HL-60 (cell line): ENCODE data around the gene CPED1.

Source experiments
- DNase-seq, 2 experiments: peaks; one replicate each; pipeline ENCODE4 v3.0.0-alpha.2; 2010 to 2020; ENCODE audit warnings: low read depth in 1 of 2, low spot score in 1 of 2
- H3K27ac ChIP-seq: fragments of 250-450 bp; sonication (Bioruptor Pico); replicated peaks from 2 replicates; pipeline ENCODE4 v1.5.1; 2020; ENCODE audit warnings: mild to moderate bottlenecking, moderate library complexity
- H3K27me3 ChIP-seq: fragments of 250-450 bp; sonication (Bioruptor Pico); 2 replicates; pipeline ENCODE4 v1.5.1; 2021; ENCODE audit warnings: mild to moderate bottlenecking, moderate library complexity; ENCODE audit not compliant: insufficient read depth, poor library complexity, severe bottlenecking
- H3K4me3 ChIP-seq: replicated peaks from 2 replicates; pipeline ENCODE4 v1.5.1; 2011; ENCODE audit warnings: mild to moderate bottlenecking, control low read depth, low read length; ENCODE audit not compliant: insufficient read depth
- GABPA ChIP-seq: IDR thresholded peaks from 2 replicates; pipeline ENCODE4 v1.6.1; 2012; ENCODE audit warnings: low read depth
- POLR2AphosphoS5 ChIP-seq: IDR thresholded peaks from 2 replicates; pipeline ENCODE4 v1.6.1; 2012; ENCODE audit warnings: low read depth
- SPI1 ChIP-seq: IDR thresholded peaks from 2 replicates; pipeline ENCODE4 v1.6.1; 2012; ENCODE audit warnings: low read depth, mild to moderate bottlenecking, borderline replicate concordance
- TF ChIP-seq, protein P1 (sequence below): IDR thresholded peaks from one replicate; pipeline ENCODE4 v1.5.1; 2011; ENCODE audit warnings: low read length, control low read depth, inconsistent platforms; ENCODE audit not compliant: insufficient read depth
- TF ChIP-seq, protein P2 (sequence below): IDR thresholded peaks from 2 replicates; pipeline ENCODE4 v1.6.1; 2012; ENCODE audit warnings: low read depth; ENCODE audit not compliant: insufficient replicate concordance

The CPED1 gene

DNA sequence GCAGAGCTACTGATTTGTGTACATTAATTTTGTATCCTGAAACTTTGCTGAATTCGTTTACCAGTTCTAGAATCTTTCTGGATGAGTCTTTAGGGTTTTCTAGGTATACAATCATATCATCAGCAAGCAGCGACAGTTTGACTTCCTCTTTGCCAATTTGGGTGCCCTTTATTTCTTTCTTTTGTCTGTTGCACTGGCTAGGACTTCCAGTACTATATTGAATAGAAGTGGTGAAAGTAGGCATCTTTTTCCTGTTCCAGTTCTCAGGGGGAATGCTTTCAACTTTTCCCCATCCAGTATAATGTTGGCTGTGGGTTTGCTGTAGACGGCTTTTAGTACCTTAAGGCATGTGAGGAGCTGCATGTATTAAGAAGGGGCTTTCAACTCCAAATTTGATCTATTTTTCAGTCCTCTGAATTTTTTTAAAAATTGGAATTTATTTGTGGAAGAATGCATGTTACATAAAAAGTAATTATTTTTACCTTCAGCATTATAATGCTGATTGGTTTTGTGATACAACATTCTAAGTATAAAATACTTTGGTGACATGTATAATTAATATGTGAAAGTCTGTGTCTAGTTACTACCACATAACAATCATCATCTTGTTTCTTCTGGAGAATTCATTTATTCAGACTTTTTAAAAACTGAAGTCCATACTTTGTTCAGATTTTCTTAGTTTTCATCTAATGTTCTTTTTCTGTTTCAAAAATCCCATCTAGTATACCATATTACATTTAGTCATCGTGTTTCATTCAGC, 49.6 kb downstream of the CPED1 start:
- no peak overlapping the region for H3K4me3 ChIP-seq
- no peaks in the 10 kb centered on the region for H3K27me3 ChIP-seq
- TF ChIP-seq, protein P1, sequence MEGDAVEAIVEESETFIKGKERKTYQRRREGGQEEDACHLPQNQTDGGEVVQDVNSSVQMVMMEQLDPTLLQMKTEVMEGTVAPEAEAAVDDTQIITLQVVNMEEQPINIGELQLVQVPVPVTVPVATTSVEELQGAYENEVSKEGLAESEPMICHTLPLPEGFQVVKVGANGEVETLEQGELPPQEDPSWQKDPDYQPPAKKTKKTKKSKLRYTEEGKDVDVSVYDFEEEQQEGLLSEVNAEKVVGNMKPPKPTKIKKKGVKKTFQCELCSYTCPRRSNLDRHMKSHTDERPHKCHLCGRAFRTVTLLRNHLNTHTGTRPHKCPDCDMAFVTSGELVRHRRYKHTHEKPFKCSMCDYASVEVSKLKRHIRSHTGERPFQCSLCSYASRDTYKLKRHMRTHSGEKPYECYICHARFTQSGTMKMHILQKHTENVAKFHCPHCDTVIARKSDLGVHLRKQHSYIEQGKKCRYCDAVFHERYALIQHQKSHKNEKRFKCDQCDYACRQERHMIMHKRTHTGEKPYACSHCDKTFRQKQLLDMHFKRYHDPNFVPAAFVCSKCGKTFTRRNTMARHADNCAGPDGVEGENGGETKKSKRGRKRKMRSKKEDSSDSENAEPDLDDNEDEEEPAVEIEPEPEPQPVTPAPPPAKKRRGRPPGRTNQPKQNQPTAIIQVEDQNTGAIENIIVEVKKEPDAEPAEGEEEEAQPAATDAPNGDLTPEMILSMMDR, result no peak
- TF ChIP-seq POLR2AphosphoS5, result no peak
- TF ChIP-seq SPI1, result no peak
- no peak for TF ChIP-seq GABPA
- TF ChIP-seq, protein P2, sequence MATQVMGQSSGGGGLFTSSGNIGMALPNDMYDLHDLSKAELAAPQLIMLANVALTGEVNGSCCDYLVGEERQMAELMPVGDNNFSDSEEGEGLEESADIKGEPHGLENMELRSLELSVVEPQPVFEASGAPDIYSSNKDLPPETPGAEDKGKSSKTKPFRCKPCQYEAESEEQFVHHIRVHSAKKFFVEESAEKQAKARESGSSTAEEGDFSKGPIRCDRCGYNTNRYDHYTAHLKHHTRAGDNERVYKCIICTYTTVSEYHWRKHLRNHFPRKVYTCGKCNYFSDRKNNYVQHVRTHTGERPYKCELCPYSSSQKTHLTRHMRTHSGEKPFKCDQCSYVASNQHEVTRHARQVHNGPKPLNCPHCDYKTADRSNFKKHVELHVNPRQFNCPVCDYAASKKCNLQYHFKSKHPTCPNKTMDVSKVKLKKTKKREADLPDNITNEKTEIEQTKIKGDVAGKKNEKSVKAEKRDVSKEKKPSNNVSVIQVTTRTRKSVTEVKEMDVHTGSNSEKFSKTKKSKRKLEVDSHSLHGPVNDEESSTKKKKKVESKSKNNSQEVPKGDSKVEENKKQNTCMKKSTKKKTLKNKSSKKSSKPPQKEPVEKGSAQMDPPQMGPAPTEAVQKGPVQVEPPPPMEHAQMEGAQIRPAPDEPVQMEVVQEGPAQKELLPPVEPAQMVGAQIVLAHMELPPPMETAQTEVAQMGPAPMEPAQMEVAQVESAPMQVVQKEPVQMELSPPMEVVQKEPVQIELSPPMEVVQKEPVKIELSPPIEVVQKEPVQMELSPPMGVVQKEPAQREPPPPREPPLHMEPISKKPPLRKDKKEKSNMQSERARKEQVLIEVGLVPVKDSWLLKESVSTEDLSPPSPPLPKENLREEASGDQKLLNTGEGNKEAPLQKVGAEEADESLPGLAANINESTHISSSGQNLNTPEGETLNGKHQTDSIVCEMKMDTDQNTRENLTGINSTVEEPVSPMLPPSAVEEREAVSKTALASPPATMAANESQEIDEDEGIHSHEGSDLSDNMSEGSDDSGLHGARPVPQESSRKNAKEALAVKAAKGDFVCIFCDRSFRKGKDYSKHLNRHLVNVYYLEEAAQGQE, result no peak
- no peak for DNase-seq
- no peak overlapping the region for H3K27ac ChIP-seq

DNA sequence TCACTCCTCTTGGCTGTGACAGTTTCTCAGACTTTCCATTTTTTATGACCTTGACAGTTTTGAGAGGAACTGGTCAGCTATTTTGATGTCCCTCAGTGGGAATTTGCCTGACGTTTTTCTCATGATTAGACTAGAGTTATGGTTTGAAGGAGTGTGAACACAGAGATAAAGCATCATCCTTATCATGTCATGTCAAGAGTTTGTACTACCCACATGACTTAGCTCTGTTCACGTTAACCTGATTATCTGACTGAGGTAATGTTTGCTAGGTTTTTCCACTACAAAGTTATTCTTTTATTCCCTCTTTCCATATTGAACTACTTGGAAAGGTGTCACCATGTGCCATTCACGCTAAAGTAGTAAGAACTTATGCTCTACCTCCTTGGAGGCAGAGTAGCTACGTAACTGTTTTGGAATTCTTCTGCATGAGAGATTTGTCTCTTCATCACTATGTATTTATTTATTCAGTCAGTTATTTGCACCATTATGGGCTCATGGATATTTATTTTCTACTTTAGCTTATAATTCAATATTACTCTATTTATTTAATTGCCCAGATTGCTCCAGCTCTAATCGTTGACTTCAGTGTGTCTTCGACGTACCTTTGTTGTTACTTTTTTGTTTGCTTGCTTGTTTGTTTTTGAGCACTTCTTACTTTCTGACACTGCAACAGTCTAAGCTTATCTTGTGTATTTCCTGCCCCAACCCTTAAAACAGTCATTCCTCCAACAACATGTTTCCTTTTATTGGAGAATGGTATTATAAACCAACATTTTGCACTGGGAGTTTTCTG, 50.4 kb downstream of the CPED1 start:
- no peak for DNase-seq
- Histone ChIP-seq H3K27me3 (no peaks in the 10 kb centered on the region), H3K4me3 (no peak overlapping the region), H3K27ac (no peak overlapping the region)
- TF ChIP-seq GABPA (no peak), POLR2AphosphoS5 (no peak)
- TF ChIP-seq, protein P1, result no peak
- TF ChIP-seq, protein P2, result no peak

- no peaks in the 10 kb centered on the region for H3K27me3 ChIP-seq
Measured at GRCh38 chr7:121039510-121039822, 51.0 kb downstream of the CPED1 start.

More at GRCh38 chr7:121039510-121039822, 51.0 kb downstream of the CPED1 start:
- Histone ChIP-seq H3K27ac (no peak overlapping the region), H3K4me3 (no peak overlapping the region)
- TF ChIP-seq GABPA (no peak), SPI1 (no peak), POLR2AphosphoS5 (no peak)
- TF ChIP-seq, protein P1, result no peak
- TF ChIP-seq, protein P2, result no peak
- no peak for DNase-seq
